SK-N-MC (cell line): ENCODE data around the gene TTF1.

Source experiments
- EZH2 ChIP-seq: fragments of 200-600 bp; sonication (generic); IDR thresholded peaks from one replicate; pipeline ENCODE4 v1.6.1; 2017; ENCODE audit warnings: antibody characterized with exemption
- POLR2AphosphoS5 ChIP-seq: IDR thresholded peaks from 2 replicates; pipeline ENCODE4 v1.6.1; 2012; ENCODE audit warnings: mild to moderate bottlenecking, low read depth, low read length, borderline replicate concordance

DNA sequence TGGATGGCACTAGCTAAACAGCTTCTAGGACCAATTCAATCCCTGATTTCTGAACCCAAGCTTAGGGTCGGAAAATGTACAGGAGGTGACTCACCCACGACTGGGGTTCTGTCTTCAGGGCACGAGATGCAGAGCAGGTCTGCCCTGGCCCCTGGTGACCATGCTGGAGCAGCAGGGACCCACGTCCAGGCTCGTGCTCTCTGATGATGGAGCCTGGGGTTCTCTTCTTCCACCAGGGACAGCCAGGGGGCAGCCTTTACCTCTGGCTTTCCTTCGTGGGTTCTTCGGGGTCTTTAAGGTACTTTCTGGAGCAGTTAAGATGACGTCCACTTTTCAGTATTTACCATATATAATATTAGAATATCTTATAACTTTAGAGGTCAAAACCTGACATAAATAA is 5.4 kb upstream of the TTF1 start:
- TF ChIP-seq POLR2AphosphoS5 (no peak), EZH2 (no peak)
